ENCODE data around the gene BRINP3. TPM values are rescaled to one million over a fixed set of nuclear protein-coding genes. Genes with fewer than 3 reads are reported as not detected.

BRINP3 gene
- total RNA-seq, 1 experiment from 2014 or later, result not detected

GRCh38 chr1:190320952-190321351, 156.7 kb downstream of the BRINP3 start:
- H3K4me1 Mint-ChIP-seq, result no peaks in the 10 kb centered on the region
- H3K23me2 ChIP-seq (ENCODE audit: insufficient read length, low read depth, low read length, poor library complexity, severe bottlenecking), result no peaks in the 10 kb centered on the region

More at GRCh38 chr1:190320952-190321351, 156.7 kb downstream of the BRINP3 start:
- peak; percentile 59; the same call in 2 of the 3 replicates for TF ChIP-seq CTCF (conservative IDR thresholded peaks at IDR 0.05)
- Histone ChIP-seq H4K8ac (replicated peaks; ENCODE audit: insufficient read length, low read depth, low read length) (no peak overlapping the region), H2BK15ac (ENCODE audit: low read depth, low read length) (no peak overlapping the region), H3K4ac (ENCODE audit: low read depth, low read length) (no peak overlapping the region), H2BK5ac (ENCODE audit: insufficient read length, low read length) (no peak overlapping the region), H3K9me3 (ENCODE audit: control insufficient read depth, low read depth, low read length) (no peaks in the 10 kb centered on the region), H3K4me2 (ENCODE audit: insufficient read depth, insufficient read length, low read length) (no peak overlapping the region), H4K20me1 (ENCODE audit: control insufficient read depth, insufficient read depth, insufficient read length) (no peaks in the 10 kb centered on the region), H4K5ac (ENCODE audit: insufficient read length, low read depth, low read length) (no peak overlapping the region), H2BK20ac (ENCODE audit: low read depth, low read length, poor library complexity, severe bottlenecking) (no peak overlapping the region), H3K23ac (ENCODE audit: insufficient read length, low read depth, low read length) (no peak overlapping the region), H2BK12ac (ENCODE audit: insufficient read length, low read depth, low read length) (no peak overlapping the region), H2AK5ac (ENCODE audit: insufficient read length, low read length) (no peak overlapping the region), H3K27ac (ENCODE audit: insufficient read length, low read depth, low read length) (no peak overlapping the region), H3K79me1 (ENCODE audit: insufficient read depth, low read depth, low read length, poor library complexity, severe bottlenecking) (no peaks in the 10 kb centered on the region), H3K79me2 (ENCODE audit: insufficient read depth, low read length) (no peaks in the 10 kb centered on the region), H2AFZ (ENCODE audit: low read length) (no peak overlapping the region), H3K18ac (ENCODE audit: insufficient read length, low read depth, low read length) (no peak overlapping the region), H3K56ac (ENCODE audit: insufficient read length, low read depth, low read length) (no peak overlapping the region), H3K14ac (ENCODE audit: insufficient read depth, low read length) (no peak overlapping the region), H4K91ac (ENCODE audit: insufficient read length, low read depth, low read length) (no peak overlapping the region), H3K4me1 (ENCODE audit: insufficient read depth, low read length) (no peaks in the 10 kb centered on the region), H3K27me3 (ENCODE audit: insufficient read depth, low read length) (no peaks in the 10 kb centered on the region), H2BK120ac (ENCODE audit: low read depth, low read length, poor library complexity, severe bottlenecking) (no peak overlapping the region), H3K9ac (ENCODE audit: extremely low read depth, insufficient read length, low read length) (no peak overlapping the region), H3T11ph (ENCODE audit: low read length) (no peak overlapping the region)
- Mint-ChIP-seq H3K36me3 (ENCODE audit: insufficient read depth in 1 of 3, low read depth in 3 of 3) (no peaks in the 10 kb centered on the region), H3K27ac (no peak overlapping the region; a peak in 1 of 7 replicates), H3K9me3 (no peaks in the 10 kb centered on the region), H3K27me3 (ENCODE audit: low read depth) (no peaks in the 10 kb centered on the region), H3K4me3 (no peak overlapping the region)
- DNase-seq, result no peak
- WGBS (ENCODE audit: extremely low coverage, insufficient read length, low lambda C conversion rate), result no CpG with 5 or more reads among the region's 3 CpGs
